D721Med (cell line): ENCODE results near the gene PPP2R2D.

ENCODE experiments used
- DNase-seq: peaks from one replicate; pipeline ENCODE4 v3.0.0; 2011; ENCODE audit warnings: low spot score; ENCODE audit not compliant: insufficient read length
- FAIRE-seq: peaks from 2 replicates; lab custom pipeline; 2011; peaks lifted over from hg19 to GRCh38; lab: Jason Lieb, UNC
- CTCF ChIP-seq: IDR thresholded peaks from 2 replicates; pipeline ENCODE4 v1.5.1; 2012; ENCODE audit warnings: mild to moderate bottlenecking, control low read depth; ENCODE audit not compliant: insufficient read depth; ENCODE audit errors: missing control alignments

The PPP2R2D gene

GRCh38 chr10:131898061-131898460, 2.7 kb upstream of the PPP2R2D start:
- FAIRE-seq (no peak), DNase-seq (no peak)

GRCh38 chr10:131898713-131899112, 2.1 kb upstream of the PPP2R2D start:
- DNase-seq (no peak), FAIRE-seq (no peak)
- TF ChIP-seq CTCF = no peak

More at GRCh38 chr10:131898061-131898460, 2.7 kb upstream of the PPP2R2D start:
- no peak for TF ChIP-seq CTCF

- no peak for FAIRE-seq
- TF ChIP-seq CTCF = no peak
- no peak for DNase-seq
Observed at GRCh38 chr10:131899116-131899690, 1.6 kb upstream of the PPP2R2D start.

GRCh38 chr10:131899695-131900349, 986 bp upstream of the PPP2R2D start:
- no peak for DNase-seq
- TF ChIP-seq CTCF = no peak
- FAIRE-seq = no peak

GRCh38 chr10:131901181-131901829, 497 bp downstream of the PPP2R2D start:
- FAIRE-seq (no peak), DNase-seq (no peak)
- no peak for TF ChIP-seq CTCF

- peak; percentile 5 for TF ChIP-seq CTCF
- DNase-seq (no peak), FAIRE-seq (no peak)
Observed at GRCh38 chr10:131902211-131902610, 1.4 kb downstream of the PPP2R2D start.

- FAIRE-seq (no peak), DNase-seq (no peak)
- no peak for TF ChIP-seq CTCF
Observed at GRCh38 chr10:131902691-131903090, 1.9 kb downstream of the PPP2R2D start.
